GM12892 (cell line): Measurements from ENCODE around the gene OPCML.

Experiments used
- POLR2A ChIP-seq: IDR thresholded peaks from 2 replicates; pipeline ENCODE4 v1.6.1; 2011; ENCODE audit warnings: low read depth, low read length, control low read depth
- POLR2AphosphoS5 ChIP-seq: IDR thresholded peaks from 2 replicates; pipeline ENCODE4 v1.6.1; 2011; ENCODE audit warnings: low read depth, low read length, control low read depth

GRCh38 chr11:133171374-133171773, 360.9 kb downstream of the OPCML start:
- no peak for TF ChIP-seq POLR2A
- TF ChIP-seq POLR2AphosphoS5, result no peak
